ENCODE results near the gene CAPN5. TPM values are rescaled to one million over a fixed set of nuclear protein-coding genes. Genes with fewer than 3 reads are reported as not detected.

The CAPN5 gene
- total and polyA plus RNA-seq, 10 of the 15 experiments (the other 5 are each of a cell fraction or from before 2014, with no cell fraction given): 0.02 to 0.33 (median 0.07) TPM; not detected in 3

DNA sequence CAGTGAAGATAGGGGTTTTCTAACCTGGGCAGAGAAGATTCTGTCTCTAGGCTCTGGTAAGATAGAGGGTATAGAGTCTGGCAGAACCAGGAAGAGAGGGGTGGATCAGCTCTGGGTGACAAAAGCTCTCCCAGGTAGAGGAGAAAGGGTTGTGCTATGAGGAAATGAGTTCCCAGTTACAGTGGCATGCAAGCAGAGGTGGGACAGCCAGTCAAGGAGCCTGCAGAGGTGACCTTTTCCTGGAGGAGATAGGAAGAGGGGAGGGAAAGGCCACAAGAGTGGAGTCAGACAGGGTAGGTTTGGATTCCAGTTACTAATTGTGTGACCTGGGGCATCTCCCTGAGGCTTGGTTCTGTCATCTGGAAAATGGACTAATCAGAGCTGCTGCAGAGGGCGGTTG lies 3.4 kb upstream of the CAPN5 start:
- DNase-seq (ENCODE audit: low read depth, low spot score): no peak
- WGBS (ENCODE audit: insufficient coverage, insufficient replicate concordance, low lambda C conversion rate, missing lambda C conversion rate): 64% methylated on average over 1 of the region's 1 CpG
- ChIA-PET SMC1A (ENCODE audit: uncharacterized antibody, unreplicated experiment) (interaction anchor here (1.7 kb wide), 1 partner anchor 27 kb away, joined by 8 read pairs; no protein-coding TSS in a partner anchor), RAD21 (ENCODE audit: unreplicated experiment) (interaction anchor here (1.3 kb wide), 1 partner anchor 28 kb away, joined by 3 read pairs; no protein-coding TSS in a partner anchor), POLR2A (no interaction called here), CTCF (interaction anchor here (1.6 to 5.7 kb wide), 3 partner anchors 15 to 37 kb away, joined by 6 to 38 read pairs (median 11); no protein-coding TSS in a partner anchor)
- no peaks in the 10 kb centered on the region for H3K79me2 ChIP-seq (ENCODE audit: control insufficient read depth, insufficient read depth, low read length)
- H3K9me3 ChIP-seq (replicated peaks; ENCODE audit: control insufficient read depth, insufficient read depth, low read length): no peaks in the 10 kb centered on the region; the same call in 2 of the 3 replicates
- FAIRE-seq: no peak
- H2AFZ ChIP-seq (ENCODE audit: control insufficient read depth, low read depth, low read length): no peak overlapping the region
- H3K27ac ChIP-seq (ENCODE audit: control insufficient read depth, insufficient read depth): no peak overlapping the region
- intact Hi-C loops (cut with micrococcal nuclease; ENCODE audit: unreplicated experiment) (no loop called here), in situ Hi-C loops (cut with MboI) (no loop called here)
- no peak overlapping the region for H3K9ac ChIP-seq (ENCODE audit: control insufficient read depth, insufficient read depth, low read length)
- no peaks in the 10 kb centered on the region for H3K36me3 ChIP-seq (ENCODE audit: control insufficient read depth in 2 of 2, insufficient read depth in 2 of 2, low read length in 1 of 2)
- TF ChIP-seq CHD2 (IDR thresholded peaks at IDR 0.05; ENCODE audit: borderline replicate concordance, low read depth, low read length) (no peak), FOXM1 (IDR thresholded peaks at IDR 0.05; ENCODE audit: low read depth, low read length) (no peak), EED (IDR thresholded peaks at IDR 0.05; ENCODE audit: low read depth) (no peak), ASH2L (IDR thresholded peaks at IDR 0.05; ENCODE audit: borderline replicate concordance, low read depth) (no peak), SMARCA5 (IDR thresholded peaks at IDR 0.05) (no peak), MEF2B (IDR thresholded peaks at IDR 0.05; ENCODE audit: partially characterized antibody, poor library complexity, severe bottlenecking) (no peak), SREBF1 (IDR thresholded peaks at IDR 0.05; ENCODE audit: low read length) (no peak), CBX3 (IDR thresholded peaks at IDR 0.05; ENCODE audit: borderline replicate concordance, low read depth) (no peak), SIX5 (IDR thresholded peaks at IDR 0.05; ENCODE audit: low read depth, low read length, severe bottlenecking) (no peak), MEF2A (IDR thresholded peaks at IDR 0.05; ENCODE audit: insufficient read depth, low read depth, low read length) (no peak), TBL1XR1 (IDR thresholded peaks at IDR 0.05; ENCODE audit: low read depth, low read length) (no peak), JUND (IDR thresholded peaks at IDR 0.05; ENCODE audit: low read depth, low read length) (no peak), HDGF (IDR thresholded peaks at IDR 0.05) (no peak)
- TF ChIP-seq, protein P1, sequence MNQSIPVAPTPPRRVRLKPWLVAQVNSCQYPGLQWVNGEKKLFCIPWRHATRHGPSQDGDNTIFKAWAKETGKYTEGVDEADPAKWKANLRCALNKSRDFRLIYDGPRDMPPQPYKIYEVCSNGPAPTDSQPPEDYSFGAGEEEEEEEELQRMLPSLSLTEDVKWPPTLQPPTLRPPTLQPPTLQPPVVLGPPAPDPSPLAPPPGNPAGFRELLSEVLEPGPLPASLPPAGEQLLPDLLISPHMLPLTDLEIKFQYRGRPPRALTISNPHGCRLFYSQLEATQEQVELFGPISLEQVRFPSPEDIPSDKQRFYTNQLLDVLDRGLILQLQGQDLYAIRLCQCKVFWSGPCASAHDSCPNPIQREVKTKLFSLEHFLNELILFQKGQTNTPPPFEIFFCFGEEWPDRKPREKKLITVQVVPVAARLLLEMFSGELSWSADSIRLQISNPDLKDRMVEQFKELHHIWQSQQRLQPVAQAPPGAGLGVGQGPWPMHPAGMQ (IDR thresholded peaks at IDR 0.05; ENCODE audit: borderline replicate concordance): no peak
- TF ChIP-seq, protein P2, sequence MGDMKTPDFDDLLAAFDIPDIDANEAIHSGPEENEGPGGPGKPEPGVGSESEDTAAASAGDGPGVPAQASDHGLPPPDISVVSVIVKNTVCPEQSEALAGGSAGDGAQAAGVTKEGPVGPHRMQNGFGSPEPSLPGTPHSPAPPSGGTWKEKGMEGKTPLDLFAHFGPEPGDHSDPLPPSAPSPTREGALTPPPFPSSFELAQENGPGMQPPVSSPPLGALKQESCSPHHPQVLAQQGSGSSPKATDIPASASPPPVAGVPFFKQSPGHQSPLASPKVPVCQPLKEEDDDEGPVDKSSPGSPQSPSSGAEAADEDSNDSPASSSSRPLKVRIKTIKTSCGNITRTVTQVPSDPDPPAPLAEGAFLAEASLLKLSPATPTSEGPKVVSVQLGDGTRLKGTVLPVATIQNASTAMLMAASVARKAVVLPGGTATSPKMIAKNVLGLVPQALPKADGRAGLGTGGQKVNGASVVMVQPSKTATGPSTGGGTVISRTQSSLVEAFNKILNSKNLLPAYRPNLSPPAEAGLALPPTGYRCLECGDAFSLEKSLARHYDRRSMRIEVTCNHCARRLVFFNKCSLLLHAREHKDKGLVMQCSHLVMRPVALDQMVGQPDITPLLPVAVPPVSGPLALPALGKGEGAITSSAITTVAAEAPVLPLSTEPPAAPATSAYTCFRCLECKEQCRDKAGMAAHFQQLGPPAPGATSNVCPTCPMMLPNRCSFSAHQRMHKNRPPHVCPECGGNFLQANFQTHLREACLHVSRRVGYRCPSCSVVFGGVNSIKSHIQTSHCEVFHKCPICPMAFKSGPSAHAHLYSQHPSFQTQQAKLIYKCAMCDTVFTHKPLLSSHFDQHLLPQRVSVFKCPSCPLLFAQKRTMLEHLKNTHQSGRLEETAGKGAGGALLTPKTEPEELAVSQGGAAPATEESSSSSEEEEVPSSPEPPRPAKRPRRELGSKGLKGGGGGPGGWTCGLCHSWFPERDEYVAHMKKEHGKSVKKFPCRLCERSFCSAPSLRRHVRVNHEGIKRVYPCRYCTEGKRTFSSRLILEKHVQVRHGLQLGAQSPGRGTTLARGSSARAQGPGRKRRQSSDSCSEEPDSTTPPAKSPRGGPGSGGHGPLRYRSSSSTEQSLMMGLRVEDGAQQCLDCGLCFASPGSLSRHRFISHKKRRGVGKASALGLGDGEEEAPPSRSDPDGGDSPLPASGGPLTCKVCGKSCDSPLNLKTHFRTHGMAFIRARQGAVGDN (IDR thresholded peaks at IDR 0.05): no peak
- TF ChIP-seq, protein P3, sequence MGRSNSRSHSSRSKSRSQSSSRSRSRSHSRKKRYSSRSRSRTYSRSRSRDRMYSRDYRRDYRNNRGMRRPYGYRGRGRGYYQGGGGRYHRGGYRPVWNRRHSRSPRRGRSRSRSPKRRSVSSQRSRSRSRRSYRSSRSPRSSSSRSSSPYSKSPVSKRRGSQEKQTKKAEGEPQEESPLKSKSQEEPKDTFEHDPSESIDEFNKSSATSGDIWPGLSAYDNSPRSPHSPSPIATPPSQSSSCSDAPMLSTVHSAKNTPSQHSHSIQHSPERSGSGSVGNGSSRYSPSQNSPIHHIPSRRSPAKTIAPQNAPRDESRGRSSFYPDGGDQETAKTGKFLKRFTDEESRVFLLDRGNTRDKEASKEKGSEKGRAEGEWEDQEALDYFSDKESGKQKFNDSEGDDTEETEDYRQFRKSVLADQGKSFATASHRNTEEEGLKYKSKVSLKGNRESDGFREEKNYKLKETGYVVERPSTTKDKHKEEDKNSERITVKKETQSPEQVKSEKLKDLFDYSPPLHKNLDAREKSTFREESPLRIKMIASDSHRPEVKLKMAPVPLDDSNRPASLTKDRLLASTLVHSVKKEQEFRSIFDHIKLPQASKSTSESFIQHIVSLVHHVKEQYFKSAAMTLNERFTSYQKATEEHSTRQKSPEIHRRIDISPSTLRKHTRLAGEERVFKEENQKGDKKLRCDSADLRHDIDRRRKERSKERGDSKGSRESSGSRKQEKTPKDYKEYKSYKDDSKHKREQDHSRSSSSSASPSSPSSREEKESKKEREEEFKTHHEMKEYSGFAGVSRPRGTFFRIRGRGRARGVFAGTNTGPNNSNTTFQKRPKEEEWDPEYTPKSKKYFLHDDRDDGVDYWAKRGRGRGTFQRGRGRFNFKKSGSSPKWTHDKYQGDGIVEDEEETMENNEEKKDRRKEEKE (IDR thresholded peaks at IDR 0.05): no peak
- H3K27me3 ChIP-seq (replicated peaks in 1 of 2; ENCODE audit: control insufficient read depth in 2 of 2, insufficient read depth in 2 of 2, low read length in 1 of 2): no peaks in the 10 kb centered on the region
- peaks cover 6% of the 10 kb centered on the region for H3K4me1 ChIP-seq (ENCODE audit: control insufficient read depth, insufficient read depth, low read length)
- H3K4me3 ChIP-seq: no peak overlapping the region
- no peaks in the 10 kb centered on the region for H4K20me1 ChIP-seq (ENCODE audit: control insufficient read depth, insufficient read depth)
- H3K4me2 ChIP-seq (ENCODE audit: control insufficient read depth, insufficient read depth): no peak overlapping the region
- BruUV-seq (replicated peaks): no TSS peak
- ATAC-seq: no peak
